SK-N-DZ (cell line): ENCODE measurements around the gene DES. TPM values are rescaled to one million over a fixed set of nuclear protein-coding genes. Genes with fewer than 3 reads are reported as not detected.
A peak's percentile ranks its signal among the peaks of the same experiment; 100 is the strongest.
"Not testable (repeated sequence)": the region's sequence is repeated elsewhere in the genome, so short reads cannot be mapped to it uniquely, and the experiment has no call there.

ENCODE experiments used
- DNase-seq: peaks from one replicate; pipeline ENCODE4 v3.0.0-alpha.2; 2015; ENCODE audit warnings: low spot score
- polyA plus RNA-seq, 2 experiments: library from polyadenylated mRNA; depleted of rRNA; stranded (reverse); fragments of >200 nt; gene quantifications; 2 replicates each; pipeline ENCODE4 v1.2.3, GENCODE V29; 2014

Gene DES
- polyA plus RNA-seq (2014; cell fraction: cytosol; rRNA removed): 0.07 and 3.0 TPM in 2 replicates
- 0.29 TPM in 1 of 2 replicates, not detected in the other for polyA plus RNA-seq (2014; cell fraction: nucleus; rRNA removed)

DNA sequence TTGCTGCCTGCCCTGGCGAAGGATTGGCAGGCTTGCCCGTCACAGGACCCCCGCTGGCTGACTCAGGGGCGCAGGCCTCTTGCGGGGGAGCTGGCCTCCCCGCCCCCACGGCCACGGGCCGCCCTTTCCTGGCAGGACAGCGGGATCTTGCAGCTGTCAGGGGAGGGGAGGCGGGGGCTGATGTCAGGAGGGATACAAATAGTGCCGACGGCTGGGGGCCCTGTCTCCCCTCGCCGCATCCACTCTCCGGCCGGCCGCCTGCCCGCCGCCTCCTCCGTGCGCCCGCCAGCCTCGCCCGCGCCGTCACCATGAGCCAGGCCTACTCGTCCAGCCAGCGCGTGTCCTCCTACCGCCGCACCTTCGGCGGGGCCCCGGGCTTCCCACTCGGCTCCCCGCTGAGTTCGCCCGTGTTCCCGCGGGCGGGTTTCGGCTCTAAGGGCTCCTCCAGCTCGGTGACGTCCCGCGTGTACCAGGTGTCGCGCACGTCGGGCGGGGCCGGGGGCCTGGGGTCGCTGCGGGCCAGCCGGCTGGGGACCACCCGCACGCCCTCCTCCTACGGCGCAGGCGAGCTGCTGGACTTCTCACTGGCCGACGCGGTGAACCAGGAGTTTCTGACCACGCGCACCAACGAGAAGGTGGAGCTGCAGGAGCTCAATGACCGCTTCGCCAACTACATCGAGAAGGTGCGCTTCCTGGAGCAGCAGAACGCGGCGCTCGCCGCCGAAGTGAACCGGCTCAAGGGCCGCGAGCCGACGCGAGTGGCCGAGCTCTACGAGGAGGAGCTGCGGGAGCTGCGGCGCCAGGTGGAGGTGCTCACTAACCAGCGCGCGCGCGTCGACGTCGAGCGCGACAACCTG lies at the start of gene DES:
Gene DES, plus strand, starts transcription at position 223 of the 857 bp plus-strand sequence. Its CDS starts 86 bp downstream, at position 309.
- no peak for DNase-seq

DNA sequence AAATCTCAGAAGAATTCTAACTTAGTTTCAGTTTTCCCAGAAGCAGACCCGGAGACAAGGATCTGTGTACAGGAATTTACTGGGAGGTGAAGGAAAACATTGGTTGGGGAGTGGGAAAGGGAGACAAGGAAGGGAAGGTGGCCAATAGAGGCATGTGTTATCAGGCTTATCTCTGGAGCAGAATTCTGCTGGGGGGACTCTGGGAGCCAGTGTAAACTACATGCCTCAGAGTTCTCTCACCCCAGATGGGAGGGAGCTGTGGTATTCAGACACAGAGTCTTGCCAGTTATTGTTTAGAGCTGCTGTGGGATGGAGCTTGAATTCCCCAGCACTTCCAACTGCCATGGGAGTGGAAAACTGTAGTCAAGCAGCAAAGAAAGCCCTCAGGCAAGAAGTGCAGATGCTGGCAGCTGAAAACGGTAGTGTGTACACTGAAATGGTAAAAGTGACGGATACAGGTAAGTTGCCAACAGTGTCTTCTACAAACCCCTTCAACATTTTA lies 49.4 kb upstream of the DES start:
- DNase-seq: no peak

DNA sequence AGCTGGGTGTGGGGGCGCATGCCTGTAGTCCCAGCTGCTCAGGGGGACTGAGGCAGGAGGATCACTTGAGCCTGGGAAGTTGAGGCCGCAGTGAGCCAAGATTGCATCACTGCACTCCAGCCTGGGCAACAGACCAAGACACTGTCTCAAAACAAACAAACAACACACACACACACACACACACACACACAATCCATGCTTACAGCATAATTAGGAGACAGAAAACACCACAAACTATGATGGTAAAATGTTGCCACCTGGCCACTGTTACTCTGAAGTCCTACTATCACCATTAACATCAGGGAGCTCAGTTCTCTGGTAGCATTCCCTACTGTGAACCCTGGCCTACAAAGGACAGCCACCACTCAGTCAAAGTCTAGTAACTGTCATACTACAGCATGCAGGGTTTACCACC lies 48.7 kb upstream of the DES start:
- no peak for DNase-seq

DNA sequence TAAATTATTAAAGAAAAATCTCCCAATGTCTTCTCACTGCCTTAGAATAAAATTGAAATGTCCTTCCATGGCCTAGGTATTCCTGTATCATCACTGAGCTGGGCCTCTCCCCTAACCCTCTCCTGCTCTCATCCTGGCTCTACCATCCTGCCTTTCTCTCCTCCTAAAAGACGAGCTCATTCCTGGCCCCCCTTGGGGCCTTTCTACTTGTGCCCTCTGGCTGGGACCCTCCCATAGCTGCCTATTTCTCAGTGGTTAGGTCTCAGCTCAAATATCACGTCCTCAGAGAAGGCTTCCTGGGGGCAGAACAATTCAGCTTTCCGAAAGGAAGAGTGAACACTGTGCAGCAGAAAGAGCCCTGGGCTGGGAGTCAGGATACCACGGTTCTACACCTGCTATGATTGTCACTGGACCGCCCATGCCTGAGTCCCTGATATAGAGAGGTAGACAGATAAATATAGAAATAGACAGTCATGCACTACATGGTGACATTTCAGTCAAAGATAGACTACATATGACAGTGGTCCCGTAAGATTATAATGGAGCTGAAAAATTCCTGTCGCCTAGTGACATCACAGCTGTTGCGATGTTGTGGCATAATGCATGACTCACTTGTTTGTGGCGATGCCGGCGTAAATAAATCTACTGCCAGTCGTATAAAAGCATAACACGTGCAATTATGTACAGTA lies 39.9 kb upstream of the DES start:
- no peak for DNase-seq

DNA sequence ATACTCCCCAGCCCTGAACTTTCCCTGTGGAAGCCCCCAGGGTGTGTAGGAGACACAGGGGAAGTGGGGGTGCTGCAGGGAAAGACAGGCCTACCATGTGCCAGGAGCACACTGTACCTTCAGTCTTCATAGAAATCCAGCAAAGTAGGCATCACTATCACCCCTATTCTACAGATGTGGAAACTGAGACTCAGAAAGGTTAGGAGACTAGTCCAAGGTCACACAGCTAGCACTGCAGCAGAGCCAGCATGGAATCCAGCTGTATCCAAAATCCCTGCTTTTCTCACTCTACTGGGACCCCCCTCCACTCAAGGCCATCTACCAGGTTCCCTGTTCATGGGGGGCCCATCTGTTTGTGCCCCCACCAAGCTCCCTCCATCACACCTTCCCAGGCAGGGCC lies 37.3 kb upstream of the DES start:
- DNase-seq: no peak

DNA sequence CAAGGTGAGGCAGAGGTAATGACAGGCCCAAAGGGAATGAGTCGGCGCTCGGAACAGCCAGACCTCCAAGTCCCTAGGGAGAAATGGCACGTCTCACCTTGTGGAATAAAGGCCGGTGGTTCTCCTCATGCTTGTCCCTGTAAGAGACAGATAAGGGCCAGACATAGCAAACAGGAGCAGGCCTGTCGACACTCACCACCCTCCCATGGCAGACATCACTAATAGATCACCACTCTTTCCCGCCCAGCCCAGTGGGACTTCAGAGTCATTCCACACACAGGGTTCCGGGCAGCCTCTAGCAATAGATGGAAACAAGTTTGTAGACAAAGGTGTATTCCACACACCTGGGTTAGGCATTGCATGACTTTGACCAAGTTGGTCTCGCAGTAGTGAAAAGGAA lies 36.7 kb upstream of the DES start:
- DNase-seq: no peak

DNA sequence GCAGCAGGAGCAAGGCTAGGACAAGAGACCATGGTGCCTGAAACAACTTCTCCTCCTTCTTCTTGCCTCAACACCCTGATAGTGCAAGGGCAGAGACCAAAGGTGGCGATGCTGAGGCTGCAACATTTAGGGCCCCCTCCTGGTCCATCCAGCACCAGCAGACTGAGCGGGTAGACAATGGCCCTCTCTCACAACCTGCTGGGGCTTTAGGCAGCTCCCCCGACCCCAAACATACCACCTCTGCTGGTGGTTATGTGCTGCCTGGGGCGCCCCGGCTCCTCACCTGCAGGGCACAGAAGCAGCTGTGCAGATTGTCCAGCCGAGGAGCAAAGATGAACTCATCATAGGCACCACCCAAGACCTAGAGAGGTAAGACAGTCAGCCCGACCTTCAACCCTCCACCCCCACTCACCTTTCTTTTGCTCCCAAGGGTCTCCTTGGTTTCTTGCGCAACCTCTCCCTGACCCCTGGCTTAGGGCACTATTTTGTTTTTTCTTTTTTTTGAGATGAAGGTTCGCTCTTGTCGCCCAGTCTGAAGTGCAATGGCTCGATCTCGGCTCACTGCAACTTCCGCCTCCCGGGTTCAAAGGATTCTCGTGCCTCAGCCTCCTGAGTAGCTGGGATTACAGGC lies 34.0 kb upstream of the DES start:
- DNase-seq: no peak

DNA sequence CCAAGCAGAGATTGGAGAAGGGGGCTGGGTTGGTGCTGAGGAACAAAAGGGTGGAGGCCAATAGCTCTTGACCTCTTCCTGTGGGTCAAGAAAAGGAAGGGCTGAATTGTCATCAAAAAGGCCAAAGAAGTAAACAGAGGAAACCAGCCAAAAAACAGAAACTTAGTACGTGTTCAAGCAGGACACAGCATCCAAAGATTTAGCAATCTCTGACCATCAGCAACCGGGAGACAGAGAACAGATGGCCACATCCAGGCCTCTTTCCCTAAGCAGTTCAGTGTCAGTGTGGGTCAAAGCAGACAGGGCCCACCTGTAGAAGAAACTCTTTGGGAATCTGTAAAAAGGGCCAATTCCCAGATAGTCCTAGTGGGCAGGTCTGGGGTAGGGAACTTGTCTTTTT lies 33.3 kb upstream of the DES start:
- DNase-seq: no peak

DNA sequence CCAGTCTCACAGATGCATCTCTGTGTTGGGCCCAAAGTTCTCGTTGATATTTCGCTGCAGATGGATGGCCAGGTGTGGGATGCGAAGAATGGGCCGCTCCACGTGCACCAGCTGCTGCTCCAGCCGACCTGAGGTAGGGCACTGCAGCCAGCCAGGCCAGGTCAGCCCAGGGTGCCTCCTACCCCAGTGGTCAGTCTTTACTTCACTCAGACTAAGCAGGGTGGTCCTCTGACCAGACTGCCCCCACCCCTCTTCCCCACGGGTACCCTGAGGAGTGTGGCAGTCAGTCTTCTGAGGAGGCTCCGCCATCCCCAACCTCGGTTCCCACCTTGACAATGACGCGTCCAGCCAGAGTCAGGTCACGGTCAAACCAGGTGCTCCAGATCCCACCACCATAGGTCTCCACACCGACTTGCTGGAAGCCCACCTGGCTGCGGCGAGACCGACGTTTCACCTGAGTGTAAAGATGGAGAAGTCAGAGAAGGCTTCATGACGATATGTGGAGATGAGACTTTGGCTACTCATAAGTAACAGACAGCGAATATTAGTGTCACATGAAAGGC lies 32.1 kb upstream of the DES start:
- no peak for DNase-seq

DNA sequence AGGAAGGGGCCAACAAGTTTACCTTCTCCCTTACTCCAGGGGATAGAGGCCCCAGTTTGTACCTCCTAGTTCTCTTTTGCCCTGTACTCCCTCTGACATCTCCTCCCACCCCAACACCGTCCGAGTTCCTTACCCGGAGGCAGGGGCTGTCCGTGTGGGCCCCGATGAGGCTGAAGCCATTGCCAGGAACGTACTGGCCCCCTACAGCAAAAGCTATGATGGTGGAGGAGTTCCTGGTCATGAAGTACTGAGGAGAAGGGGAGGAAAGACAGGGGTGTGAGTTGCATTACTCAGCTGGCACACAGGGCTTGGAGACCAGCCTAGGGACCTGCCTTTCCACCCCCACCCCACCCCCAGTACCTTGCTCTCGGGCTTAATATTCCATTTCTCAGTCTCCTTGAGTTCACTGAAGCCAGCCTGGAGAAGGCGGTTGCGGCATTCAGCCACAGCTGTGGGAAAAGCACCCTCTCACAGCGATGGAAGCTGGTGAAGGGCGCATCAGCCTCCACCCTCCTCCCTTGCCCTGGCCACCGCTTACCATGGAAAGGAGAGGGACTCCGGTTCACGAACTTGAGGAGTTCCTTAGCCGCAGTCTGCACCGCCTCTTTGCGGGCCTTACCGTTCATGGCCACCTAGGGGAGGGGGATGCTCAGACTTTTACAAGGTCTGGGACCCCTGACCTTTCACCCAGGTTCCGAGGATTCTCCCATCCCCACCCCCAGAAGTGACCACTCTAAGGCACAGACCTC lies 31.5 kb upstream of the DES start:
- no peak for DNase-seq

DNA sequence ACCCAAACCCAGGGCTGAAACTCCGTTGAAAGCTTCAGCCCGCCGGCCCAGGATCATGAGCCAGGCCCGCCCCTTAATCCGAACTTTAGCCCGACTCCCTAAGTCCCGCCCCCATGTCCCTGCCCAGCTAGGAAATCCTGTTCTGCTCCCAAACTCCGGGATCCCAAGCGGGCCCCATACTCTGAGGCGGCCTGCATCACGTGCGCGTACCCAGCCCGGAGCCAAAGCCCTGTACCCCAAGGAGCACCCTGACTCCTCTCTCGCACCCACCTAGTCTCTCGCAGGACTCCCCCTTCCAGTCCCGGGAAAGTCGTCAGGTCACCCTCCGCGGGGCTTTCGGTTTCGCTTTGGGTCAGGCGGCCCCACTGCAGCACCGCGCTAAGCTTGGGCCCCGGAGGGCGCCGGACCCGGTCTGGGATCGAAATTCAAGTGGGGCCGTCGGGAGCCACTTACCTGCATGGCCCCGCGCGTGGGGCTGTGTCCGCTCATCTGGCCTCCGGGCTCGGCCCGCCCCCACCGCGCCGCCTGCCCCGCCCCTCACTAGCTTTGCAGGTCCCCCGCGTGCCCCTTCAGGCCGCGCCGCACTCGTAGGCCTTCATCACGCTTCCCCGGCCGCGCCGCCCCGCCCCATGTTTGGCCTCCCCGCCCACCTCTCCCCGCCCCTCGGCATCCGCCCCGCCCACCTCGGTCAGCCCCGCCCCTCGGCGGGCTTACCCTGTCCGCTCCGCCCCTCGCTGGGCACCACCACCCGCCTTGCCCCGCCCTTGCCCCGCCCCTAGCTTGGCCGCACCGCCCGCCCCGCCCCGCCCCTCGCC lies 30.7 kb upstream of the DES start, which contains the start of gene DNPEP:
Gene DNPEP, minus strand, starts transcription at position 607 of the 815 bp plus-strand sequence. Its CDS starts 118 bp downstream, at position 489.
- peak; percentile 83 for DNase-seq

DNA sequence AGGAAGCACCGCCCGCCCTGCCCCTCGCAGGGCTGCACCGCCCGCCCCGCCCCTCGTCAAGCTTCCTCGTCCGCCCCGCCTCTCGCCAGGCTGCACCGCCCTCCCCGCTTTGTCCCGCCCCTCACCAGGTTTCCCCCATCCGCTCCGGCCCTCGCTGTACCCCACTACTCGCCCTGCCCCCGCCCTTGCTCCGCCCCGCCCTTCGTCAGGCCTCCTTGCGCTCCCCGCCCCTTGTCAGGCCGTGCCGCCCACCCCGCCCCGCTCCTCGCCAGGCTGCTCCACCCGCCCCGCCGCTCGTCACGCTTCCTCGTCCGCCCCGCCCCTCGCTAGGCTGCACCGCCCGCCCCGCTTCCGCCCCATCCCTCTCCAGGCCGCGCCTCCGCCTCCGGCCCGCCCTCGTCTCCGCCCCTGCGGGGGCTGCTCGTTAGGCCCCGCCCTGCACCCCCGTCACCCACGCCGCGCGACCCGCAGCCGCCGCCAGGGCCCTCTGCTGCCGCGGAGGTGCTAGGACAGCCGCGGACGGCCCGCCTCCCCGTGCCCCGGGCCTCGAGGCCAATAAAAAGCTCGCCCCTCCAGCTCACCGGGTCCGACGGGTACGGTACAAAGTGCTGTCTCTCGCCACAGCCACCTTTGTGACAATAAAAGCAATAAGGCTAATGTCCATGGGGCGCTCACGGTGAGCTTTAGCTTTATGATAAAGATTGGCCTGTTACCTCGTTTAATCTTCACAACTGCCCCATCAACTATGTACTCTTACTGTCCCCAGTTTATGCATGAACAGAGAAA lies 29.9 kb upstream of the DES start:
- peak; percentile 89 for DNase-seq

DNA sequence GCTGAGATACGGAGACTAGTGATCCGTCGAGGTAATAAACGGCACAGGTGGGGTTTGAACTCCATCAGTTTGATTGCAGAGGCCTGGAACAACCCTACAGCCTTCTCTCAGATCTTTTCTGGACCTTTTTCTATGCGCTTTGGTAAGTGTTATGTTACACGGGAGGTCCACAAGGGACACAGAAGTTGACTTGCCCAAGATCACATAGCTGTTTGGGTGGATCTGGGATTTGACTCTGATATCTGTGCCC lies 29.3 kb upstream of the DES start:
- no peak for DNase-seq

DNA sequence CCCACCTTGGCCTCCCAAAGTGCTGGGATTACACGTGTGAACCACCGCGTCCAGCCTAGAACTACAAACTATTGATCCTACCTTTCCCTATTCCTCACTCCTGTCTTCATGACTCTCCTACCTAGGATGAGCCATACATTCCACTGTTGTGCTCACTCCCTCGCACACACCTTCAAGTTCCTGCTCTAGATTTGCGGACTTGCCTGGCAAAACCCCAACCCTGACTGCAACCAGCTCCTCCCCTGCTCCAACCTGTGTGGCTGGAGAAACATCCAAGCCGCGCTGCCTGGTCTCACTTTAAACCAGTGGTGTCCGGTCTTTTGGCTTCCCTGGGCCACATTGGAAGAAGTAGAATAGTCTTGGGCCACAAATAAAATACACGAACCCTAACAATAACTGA lies 25.4 kb upstream of the DES start:
- no peak for DNase-seq

DNA sequence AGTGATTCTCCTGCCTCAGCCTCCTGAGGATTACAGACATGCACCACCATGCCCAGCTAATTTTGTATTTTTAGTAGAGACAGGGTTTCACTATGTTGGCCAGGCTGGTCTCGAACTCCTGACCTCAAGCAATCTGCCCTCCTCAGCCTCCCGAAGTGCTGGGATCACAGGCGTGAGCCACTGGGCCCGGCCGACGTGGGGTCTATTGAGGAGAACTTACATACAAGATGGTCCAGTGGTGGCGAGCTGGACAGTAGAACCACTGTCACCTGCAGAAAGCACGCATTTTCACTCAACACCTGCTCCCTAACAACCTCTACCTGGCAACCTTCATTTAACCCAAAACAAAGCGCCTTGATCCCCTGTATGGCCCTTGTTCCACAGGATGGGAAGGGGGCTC lies 23.1 kb upstream of the DES start:
- DNase-seq: not testable (repeated sequence)

DNA sequence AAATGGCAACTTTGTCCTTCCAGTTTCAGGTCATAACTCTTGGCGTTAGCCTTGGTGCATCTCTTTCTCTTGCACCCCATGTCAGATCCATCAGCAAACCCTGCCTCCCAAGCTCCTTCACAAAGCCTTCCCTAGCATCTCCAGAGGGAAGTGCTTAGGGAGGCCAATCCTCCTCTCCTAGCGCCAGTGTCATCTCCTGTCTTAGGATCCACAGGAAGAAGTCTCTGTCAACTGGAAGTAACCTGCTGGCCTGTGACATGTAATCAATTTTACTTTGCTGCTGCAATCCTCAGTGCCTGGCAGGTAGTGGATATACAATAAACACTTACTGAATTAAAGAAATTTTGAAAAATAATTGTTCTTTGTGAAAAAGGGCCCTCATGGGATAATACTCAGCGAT lies 22.6 kb upstream of the DES start:
- DNase-seq: no peak

DNA sequence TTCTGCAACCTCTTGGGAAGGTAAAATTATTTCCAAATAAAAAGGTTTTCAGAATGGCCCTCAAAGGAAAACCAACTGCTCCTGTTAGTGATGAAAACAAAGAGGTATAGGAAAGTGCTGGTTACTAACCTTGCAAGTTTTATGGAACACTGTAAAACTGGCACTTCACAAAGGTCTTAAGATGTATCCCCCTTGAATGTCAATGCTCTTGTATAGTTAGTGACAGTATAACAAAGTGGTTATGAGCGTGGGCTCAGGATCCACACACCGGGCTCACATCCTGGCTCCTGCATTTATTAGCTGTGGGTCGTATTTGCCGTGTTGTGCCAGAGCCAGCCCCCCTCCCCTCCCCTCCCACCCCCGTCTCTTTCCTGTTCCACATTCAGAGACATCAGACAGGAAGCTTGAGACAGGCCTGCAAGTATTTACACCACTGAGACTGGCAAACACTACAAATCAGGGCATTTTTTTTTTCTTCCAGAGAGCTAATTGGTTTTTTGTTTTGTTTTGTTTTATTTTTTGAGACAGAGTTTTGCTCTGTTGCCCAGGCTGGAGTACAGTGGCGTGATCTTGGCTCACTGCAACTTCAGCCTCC lies 21.2 kb upstream of the DES start:
- DNase-seq: no peak

DNA sequence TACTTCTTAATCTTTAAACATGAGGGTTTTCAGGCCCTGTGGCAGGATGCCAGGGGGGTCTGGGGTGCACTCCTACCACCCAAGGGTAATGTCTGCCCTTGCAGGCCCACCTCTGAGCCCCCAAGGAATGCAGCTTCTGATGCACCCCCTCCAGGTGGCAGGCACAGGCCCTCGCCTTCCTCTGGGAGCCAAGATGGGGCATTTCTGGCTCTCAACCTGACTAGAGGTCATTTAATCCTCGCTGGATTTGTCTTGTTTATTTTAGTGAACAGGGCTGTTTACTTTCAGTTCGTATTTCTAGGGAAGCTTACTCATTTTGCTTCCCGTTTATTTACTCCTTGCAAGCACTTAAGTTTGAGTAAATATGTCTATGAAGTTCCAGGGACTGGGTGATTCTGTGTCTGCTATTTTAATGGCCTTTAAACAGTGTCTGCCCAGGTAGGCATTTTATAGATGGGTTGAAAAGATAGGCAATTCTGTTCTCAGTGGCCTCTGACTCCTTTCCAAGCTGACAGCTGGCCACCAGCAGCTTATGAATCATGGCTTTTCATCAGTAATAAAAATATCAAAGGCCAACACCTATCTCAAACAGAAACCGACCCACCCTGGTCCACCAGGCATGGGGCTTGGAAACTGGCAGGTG lies 19.3 kb upstream of the DES start:
- no peak for DNase-seq
